Endothelial cell of umbilical vein (primary cell): ENCODE results near the gene UBR4. TPM values are rescaled to one million over a fixed set of nuclear protein-coding genes. Genes with fewer than 3 reads are reported as not detected.

ENCODE experiments used
- BruUV-seq: library from RNA; stranded (reverse); fragments of 400-500 nt; replicated peaks from 2 replicates; lab custom pipeline; 2021; lab: Mats Ljungman, UMichigan
- CTCF ChIA-PET: fragments of 300-600, 350-600 bp; sonication (Branson Sonifier 250); formaldehyde crosslinking; loops from one replicate; lab custom pipeline; 2021; ENCODE audit warnings: antibody characterized with exemption, inconsistent platforms; lab: Charles Lee
- POLR2A ChIA-PET: fragments of 300-600, 350-600 bp; sonication (Branson Sonifier 250); formaldehyde crosslinking; loops from one replicate; lab custom pipeline; 2021; ENCODE audit warnings: antibody characterized with exemption, inconsistent platforms; lab: Charles Lee
- DNase-seq: peaks from one replicate; pipeline ENCODE4 v3.0.0-alpha.2; 2011; ENCODE audit warnings: low read depth, low spot score
- FAIRE-seq: peaks from 2 replicates; lab custom pipeline; 2011; peaks lifted over from hg19 to GRCh38; lab: Jason Lieb, UNC
- H2AFZ ChIP-seq: 2 replicates; pipeline ENCODE4 v1.6.0; 2012; ENCODE audit warnings: low read depth, low read length, control low read depth, inconsistent platforms
- H3K27ac ChIP-seq: 2 replicates; pipeline ENCODE4 v1.5.1; 2011; ENCODE audit warnings: low read depth, mild to moderate bottlenecking, control low read depth, low read length, moderate library complexity; ENCODE audit not compliant: insufficient read depth
- H3K27me3 ChIP-seq, 2 experiments: 2 replicates each; pipeline versions ENCODE4 v1.6.0 to v1.6.1; 2011; ENCODE audit warnings: low read length in 2 of 2, mixed read lengths in 1 of 2; ENCODE audit not compliant: control insufficient read depth in 2 of 2, insufficient read depth in 2 of 2
- H3K36me3 ChIP-seq, 2 experiments: 2 replicates in 1 of 2; 3 replicates in 1 of 2; pipeline ENCODE4 v1.5.1; 2011; ENCODE audit warnings: low read length in 2 of 2, mild to moderate bottlenecking in 1 of 2, moderate library complexity in 1 of 2; ENCODE audit not compliant: control insufficient read depth in 2 of 2, insufficient read depth in 2 of 2; ENCODE audit errors: extremely low read depth in 1 of 2
- H3K4me1 ChIP-seq: 3 replicates; pipeline ENCODE4 v1.5.1; 2011; ENCODE audit warnings: mild to moderate bottlenecking, low read length; ENCODE audit not compliant: control insufficient read depth, insufficient read depth; ENCODE audit errors: extremely low read depth
- H3K4me2 ChIP-seq: 2 replicates; pipeline ENCODE4 v1.6.1; 2011; ENCODE audit warnings: low read length, control low read depth, mixed read lengths; ENCODE audit not compliant: insufficient read depth
- H3K4me3 ChIP-seq, 3 experiments: fragments of 200-600 bp in 1 of 3; sonication (generic), shearing (Covaris generic) in 1 of 3; replicated peaks in 1 of 3; 2 replicates each; pipeline ENCODE4 v1.5.1; 2011 to 2016; ENCODE audit warnings: control low read depth in 3 of 3, low read length in 3 of 3, mild to moderate bottlenecking in 2 of 3, inconsistent platforms in 1 of 3, low read depth in 1 of 3, moderate library complexity in 1 of 3; ENCODE audit not compliant: insufficient read depth in 1 of 3
- H3K79me2 ChIP-seq: 2 replicates; pipeline ENCODE4 v1.6.0; 2012; ENCODE audit warnings: low read length, inconsistent platforms; ENCODE audit not compliant: control insufficient read depth, insufficient read depth
- H3K9ac ChIP-seq: replicated peaks from 2 replicates; pipeline ENCODE3; 2011; ENCODE audit warnings: low read length, control low read depth; ENCODE audit not compliant: insufficient read depth; ENCODE audit errors: extremely low read depth
- H3K9me1 ChIP-seq: replicated peaks from 3 replicates; pipeline ENCODE4 v1.6.0; 2011; ENCODE audit warnings: mild to moderate bottlenecking, low read length; ENCODE audit not compliant: control insufficient read depth, insufficient read depth; ENCODE audit errors: extremely low read depth
- H3K9me3 ChIP-seq: replicated peaks from 2 replicates; pipeline ENCODE4 v1.5.1; 2012; ENCODE audit warnings: low read length, inconsistent platforms; ENCODE audit not compliant: control insufficient read depth, insufficient read depth
- H4K20me1 ChIP-seq: replicated peaks from 2 replicates; pipeline ENCODE3; 2011; ENCODE audit warnings: mild to moderate bottlenecking, low read length; ENCODE audit not compliant: control insufficient read depth, insufficient read depth; ENCODE audit errors: extremely low read depth
- CTCF ChIP-seq, 2 donors: IDR thresholded peaks; 1 replicate in 1 of 2; 2 replicates in 1 of 2; pipeline ENCODE4 v1.5.1; 2011; ENCODE audit warnings: low read length in 2 of 2, mild to moderate bottlenecking in 2 of 2, moderate library complexity in 2 of 2, control low read depth in 1 of 2, inconsistent platforms in 1 of 2, low read depth in 1 of 2; ENCODE audit not compliant: insufficient read depth in 1 of 2; ENCODE audit errors: extremely low read depth in 1 of 2
- EZH2 ChIP-seq: IDR thresholded peaks from 2 replicates; pipeline ENCODE4 v1.6.1; 2012; ENCODE audit warnings: borderline replicate concordance, low read depth, mild to moderate bottlenecking, moderate library complexity, low read length, inconsistent platforms; ENCODE audit not compliant: severe bottlenecking
- FOS ChIP-seq: IDR thresholded peaks from 2 replicates; pipeline ENCODE4 v1.6.1; 2011; ENCODE audit warnings: mild to moderate bottlenecking, low read length, moderate library complexity, borderline replicate concordance; ENCODE audit not compliant: insufficient read depth
- POLR2AphosphoS5 ChIP-seq: IDR thresholded peaks from 2 replicates; pipeline ENCODE4 v1.6.1; 2012; ENCODE audit warnings: low read depth, mild to moderate bottlenecking, control low read depth, low read length, moderate library complexity; ENCODE audit not compliant: insufficient read depth
- dilution Hi-C: fragments of 300-500 bp; cut with MboI; formaldehyde crosslinking; loops from one replicate; pipeline ENCODE4 v1.15.0; 2019; ENCODE audit warnings: low sequenced_read_pairs; ENCODE audit not compliant: extremely low pct_ligation_motif_present
- intact Hi-C: fragments of 100-400 bp; cut with micrococcal nuclease; formaldehyde crosslinking; loops from one replicate; pipeline ENCODE4 v1.10.0; 2022
- polyA plus RNA-seq, 4 experiments: library from polyadenylated mRNA; depleted of rRNA in 3 of 4; stranded (reverse) in 3 of 4; unstranded in 1 of 4; fragments of >200 nt; gene quantifications; 2 replicates each; pipeline versions ENCODE4 v1.2.1 to v1.2.3, GENCODE V29; 2011 to 2012; ENCODE audit warnings: missing spikeins in 1 of 4
- total RNA-seq: library from RNA; stranded (reverse); gene quantifications from 2 replicates; pipeline ENCODE4 v1.2.3, GENCODE V29; 2021

The UBR4 gene
- total and polyA plus RNA-seq, 2 donors (not counting 3 experiments of a cell fraction or from before 2014, with no cell fraction given): 125 to 150 TPM

GRCh38 chr1:19036041-19036812, 173.8 kb downstream of the UBR4 start:
- no peak overlapping the region for H3K27ac ChIP-seq
- H3K4me1 ChIP-seq: no peaks in the 10 kb centered on the region
- no peaks in the 10 kb centered on the region for H3K36me3 ChIP-seq
- no peak overlapping the region for H2AFZ ChIP-seq
- intact Hi-C loops: no loop called here
- POLR2A ChIA-PET: no interaction called here
- H3K9ac ChIP-seq: no peak overlapping the region
- no TSS peak for BruUV-seq
- no peak overlapping the region for H3K4me3 ChIP-seq
- TF ChIP-seq POLR2AphosphoS5 (no peak), FOS (no peak), CTCF (IDR thresholded peaks at IDR 0.05; ENCODE audit: extremely low read depth in 1 of 2, insufficient read depth in 1 of 2, low read depth in 1 of 2, low read length in 2 of 2) (no peak), EZH2 (no peak)
- DNase-seq (no peak), FAIRE-seq (no peak)
- H3K4me2 ChIP-seq: no peak overlapping the region
- no peaks in the 10 kb centered on the region for H3K79me2 ChIP-seq
- H3K9me3 ChIP-seq: no peaks in the 10 kb centered on the region
- peaks cover 0 to under 1% of the 10 kb centered on the region in 2 experiments for H3K27me3 ChIP-seq
- CTCF ChIA-PET: interaction anchor here (0.9 kb wide), 1 partner anchor 123 kb away, joined by 3 read pairs; no protein-coding TSS in a partner anchor
- no peaks in the 10 kb centered on the region for H4K20me1 ChIP-seq
- no peaks in the 10 kb centered on the region for H3K9me1 ChIP-seq
- dilution Hi-C loops: no loop called here
